ENCODE data around the gene CDKAL1. TPM values are rescaled to one million over a fixed set of nuclear protein-coding genes. Genes with fewer than 3 reads are reported as not detected.

CDKAL1 gene
- total RNA-seq, 1 experiment from 2014 or later, result 11.8 TPM

DNA sequence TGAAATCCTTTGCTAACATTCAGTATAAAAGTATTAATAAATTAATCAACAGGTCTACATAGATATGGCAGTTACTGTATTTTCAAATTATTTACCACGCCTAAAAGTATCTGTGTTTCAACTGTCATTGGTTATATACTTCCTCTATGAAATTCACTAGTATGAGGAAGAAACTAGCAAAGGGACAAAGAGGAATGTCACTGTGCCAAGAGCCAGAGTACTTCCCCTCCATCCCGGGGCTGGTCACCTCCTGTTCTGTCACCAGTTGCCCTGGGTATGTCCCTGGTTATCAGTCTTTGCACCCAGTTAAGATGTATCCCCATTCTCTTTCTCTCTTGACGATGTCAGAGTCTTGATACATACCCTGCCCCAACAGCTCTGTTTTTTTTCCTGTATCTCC lies 582.5 kb downstream of the CDKAL1 start:
- POLR2A ChIA-PET, result no interaction called here
- no TSS peak for BruUV-seq (replicated peaks)
- no peak overlapping the region for H3K4me3 Mint-ChIP-seq (ENCODE audit: unreplicated experiment)
- H3K36me3 Mint-ChIP-seq (ENCODE audit: insufficient read depth, unreplicated experiment), result peaks cover 6% of the 10 kb centered on the region
- no peak for TF ChIP-seq CTCF (IDR thresholded peaks at IDR 0.05; ENCODE audit: unreplicated experiment)
- no peaks in the 10 kb centered on the region for H3K4me1 Mint-ChIP-seq (ENCODE audit: insufficient read depth, unreplicated experiment)
- DNase-seq (ENCODE audit: unreplicated experiment), result no peak
- CTCF ChIA-PET, result no interaction called here
- no peaks in the 10 kb centered on the region for H3K27me3 Mint-ChIP-seq (ENCODE audit: insufficient read depth, unreplicated experiment)
- H3K9me3 Mint-ChIP-seq (ENCODE audit: unreplicated experiment), result no peaks in the 10 kb centered on the region
- H3K27ac Mint-ChIP-seq (ENCODE audit: low read depth, unreplicated experiment), result no peak overlapping the region
- intact Hi-C loops (cut with micrococcal nuclease), result no loop called here

- POLR2A ChIA-PET, result no interaction called here
- intact Hi-C loops (cut with micrococcal nuclease), result no loop called here
- TF ChIP-seq CTCF (IDR thresholded peaks at IDR 0.05; ENCODE audit: unreplicated experiment), result no peak
- Mint-ChIP-seq H3K36me3 (ENCODE audit: insufficient read depth, unreplicated experiment) (peaks cover 6% of the 10 kb centered on the region), H3K27ac (ENCODE audit: low read depth, unreplicated experiment) (no peak overlapping the region), H3K4me1 (ENCODE audit: insufficient read depth, unreplicated experiment) (no peaks in the 10 kb centered on the region), H3K27me3 (ENCODE audit: insufficient read depth, unreplicated experiment) (no peaks in the 10 kb centered on the region), H3K9me3 (ENCODE audit: unreplicated experiment) (no peaks in the 10 kb centered on the region), H3K4me3 (ENCODE audit: unreplicated experiment) (no peak overlapping the region)
- DNase-seq (ENCODE audit: unreplicated experiment), result no peak
- CTCF ChIA-PET, result no interaction called here
- BruUV-seq (replicated peaks), result no TSS peak
These were observed 584.0 kb downstream of the CDKAL1 start for GRCh38 chr6:21118216-21118780.

DNA sequence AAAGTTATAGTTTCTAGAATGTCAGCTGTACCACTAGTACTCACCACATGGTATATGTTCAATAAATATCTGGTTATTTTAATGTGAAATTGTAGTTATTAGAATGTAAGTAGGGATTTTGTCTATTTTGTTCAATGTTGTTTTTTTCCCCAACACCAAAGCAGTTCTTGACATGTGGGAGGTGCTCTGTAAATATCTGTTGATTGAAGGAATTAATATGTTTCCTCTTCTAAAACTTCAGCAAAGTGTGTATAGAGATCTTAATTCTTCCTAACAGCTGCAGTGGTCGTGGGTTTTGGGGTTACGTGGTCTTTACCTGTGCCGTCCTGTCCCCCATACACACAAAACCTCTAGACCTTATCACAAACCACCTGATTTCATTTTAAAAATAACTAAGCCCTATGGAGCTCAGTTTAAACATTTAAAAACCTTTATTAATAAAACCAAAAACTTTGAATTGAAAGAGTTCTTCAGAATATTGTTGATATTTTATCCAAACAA lies 587.4 kb downstream of the CDKAL1 start:
- no peak for TF ChIP-seq CTCF (IDR thresholded peaks at IDR 0.05; ENCODE audit: unreplicated experiment)
- BruUV-seq (replicated peaks), result no TSS peak
- DNase-seq (ENCODE audit: unreplicated experiment), result no peak
- H3K9me3 Mint-ChIP-seq (ENCODE audit: unreplicated experiment), result no peaks in the 10 kb centered on the region
- peaks cover 6% of the 10 kb centered on the region for H3K36me3 Mint-ChIP-seq (ENCODE audit: insufficient read depth, unreplicated experiment)
- no peak overlapping the region for H3K27ac Mint-ChIP-seq (ENCODE audit: low read depth, unreplicated experiment)
- intact Hi-C loops (cut with micrococcal nuclease), result no loop called here
- H3K27me3 Mint-ChIP-seq (ENCODE audit: insufficient read depth, unreplicated experiment), result no peaks in the 10 kb centered on the region
- H3K4me3 Mint-ChIP-seq (ENCODE audit: unreplicated experiment), result no peak overlapping the region
- POLR2A ChIA-PET, result no interaction called here
- H3K4me1 Mint-ChIP-seq (ENCODE audit: insufficient read depth, unreplicated experiment), result no peaks in the 10 kb centered on the region
- CTCF ChIA-PET, result interaction anchor here (0.6 to 1.4 kb wide), 2 partner anchors 468 to 484 kb away, joined by 4 read pairs; no protein-coding TSS in a partner anchor

- intact Hi-C loops (cut with micrococcal nuclease), result no loop called here
- no peaks in the 10 kb centered on the region for H3K4me1 Mint-ChIP-seq (ENCODE audit: insufficient read depth, unreplicated experiment)
- no TSS peak for BruUV-seq (replicated peaks)
- ChIA-PET CTCF (no interaction called here), POLR2A (no interaction called here)
- no peak for TF ChIP-seq CTCF (IDR thresholded peaks at IDR 0.05; ENCODE audit: unreplicated experiment)
- H3K27me3 Mint-ChIP-seq (ENCODE audit: insufficient read depth, unreplicated experiment), result no peaks in the 10 kb centered on the region
- H3K27ac Mint-ChIP-seq (ENCODE audit: low read depth, unreplicated experiment), result no peak overlapping the region
- no peak for DNase-seq (ENCODE audit: unreplicated experiment)
- H3K4me3 Mint-ChIP-seq (ENCODE audit: unreplicated experiment), result no peak overlapping the region
- H3K9me3 Mint-ChIP-seq (ENCODE audit: unreplicated experiment), result no peaks in the 10 kb centered on the region
- peaks cover 6% of the 10 kb centered on the region for H3K36me3 Mint-ChIP-seq (ENCODE audit: insufficient read depth, unreplicated experiment)
These were observed 589.5 kb downstream of the CDKAL1 start for GRCh38 chr6:21123507-21124436.
